ENCODE results near the gene TSKS.
"Not testable (repeated sequence)": the region's sequence is repeated elsewhere in the genome, so short reads cannot be mapped to it uniquely, and the experiment has no call there.

Gene TSKS

GRCh38 chr19:49739098-49739497 lies 24.0 kb downstream of the TSKS start:
- Mint-ChIP-seq H3K27ac (no peak overlapping the region), H3K4me1 (no peaks in the 10 kb centered on the region), H3K36me3 (ENCODE audit: low read depth) (no peaks in the 10 kb centered on the region), H3K27me3 (ENCODE audit: low read depth) (no peaks in the 10 kb centered on the region), H3K9me3 (no peaks in the 10 kb centered on the region), H3K4me3 (no peak overlapping the region)
- TF ChIP-seq CTCF (IDR thresholded peaks at IDR 0.05; ENCODE audit: unreplicated experiment in 3 of 3), result no peak

GRCh38 chr19:49738268-49738667 lies 24.8 kb downstream of the TSKS start:
- H3K27me3 Mint-ChIP-seq (ENCODE audit: low read depth), result no peaks in the 10 kb centered on the region
- no peaks in the 10 kb centered on the region for H3K36me3 Mint-ChIP-seq (ENCODE audit: low read depth)
- no peaks in the 10 kb centered on the region for H3K9me3 Mint-ChIP-seq
- TF ChIP-seq CTCF (IDR thresholded peaks at IDR 0.05; ENCODE audit: unreplicated experiment in 3 of 3), result no peak
- H3K4me1 Mint-ChIP-seq, result no peaks in the 10 kb centered on the region
- no peak overlapping the region for H3K27ac Mint-ChIP-seq
- no peak overlapping the region for H3K4me3 Mint-ChIP-seq

- H3K36me3 Mint-ChIP-seq (ENCODE audit: low read depth), result no peaks in the 10 kb centered on the region
- H3K27ac Mint-ChIP-seq, result peak overlapping the region in 2 of 3 experiments; percentile 74 to 76
- peaks cover 2% of the 10 kb centered on the region for H3K9me3 Mint-ChIP-seq
- no peaks in the 10 kb centered on the region for H3K27me3 Mint-ChIP-seq (ENCODE audit: low read depth)
- TF ChIP-seq CTCF (IDR thresholded peaks at IDR 0.05; ENCODE audit: unreplicated experiment in 3 of 3), result no peak
- H3K4me1 Mint-ChIP-seq, result peaks cover 28% of the 10 kb centered on the region
- H3K4me3 Mint-ChIP-seq, result no peak overlapping the region
Measured at GRCh38 chr19:49730166-49730565, 32.9 kb downstream of the TSKS start.

DNA sequence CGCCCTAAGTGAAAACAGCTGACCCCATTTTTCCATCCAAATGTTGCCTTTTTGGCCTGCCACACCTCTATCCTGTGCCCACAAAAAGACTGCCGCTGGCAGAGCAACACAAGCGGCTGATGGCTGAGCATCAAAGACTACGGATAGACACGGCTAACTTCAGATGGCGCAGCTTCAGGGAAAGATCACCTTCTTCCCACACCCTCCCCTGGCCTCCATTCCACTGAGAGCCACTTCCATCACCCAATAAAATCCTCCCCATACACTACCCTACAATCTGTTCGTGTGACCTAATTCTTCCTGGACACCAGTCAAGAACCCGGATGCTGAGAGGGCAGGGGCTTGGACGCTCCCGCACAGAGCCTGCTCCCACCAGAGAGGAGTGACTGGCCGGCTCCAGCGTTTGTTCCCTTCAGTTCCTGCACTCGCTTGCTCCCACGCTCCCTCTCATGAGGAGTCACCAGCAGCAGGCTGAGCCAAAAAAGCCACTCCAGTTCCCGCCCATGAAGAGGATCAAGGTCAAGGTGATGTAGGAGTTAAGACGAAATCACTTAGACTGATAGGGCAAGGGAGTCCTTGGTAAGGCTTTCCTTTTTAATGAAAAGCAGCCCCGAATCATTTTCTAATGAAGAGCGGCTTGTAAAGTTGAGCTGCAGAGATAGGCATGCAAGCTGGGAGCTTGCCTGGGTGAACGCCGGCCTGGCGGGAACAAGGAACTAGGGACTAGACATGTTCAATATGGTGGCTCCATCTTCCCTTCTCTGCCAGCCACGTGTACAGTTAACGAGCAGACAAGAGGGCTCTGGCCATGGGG lies 35.7 kb downstream of the TSKS start:
- Mint-ChIP-seq H3K27ac (peak overlapping the region; percentile 91 to 100 (median 98)), H3K36me3 (ENCODE audit: low read depth) (no peaks in the 10 kb centered on the region), H3K4me1 (peaks cover 28% of the 10 kb centered on the region), H3K4me3 (peak overlapping the region in 2 of 3 experiments; percentile 62 to 68), H3K9me3 (peaks cover 2% of the 10 kb centered on the region), H3K27me3 (ENCODE audit: low read depth) (no peaks in the 10 kb centered on the region)
- no peak for TF ChIP-seq CTCF (IDR thresholded peaks at IDR 0.05; ENCODE audit: unreplicated experiment in 3 of 3)

DNA sequence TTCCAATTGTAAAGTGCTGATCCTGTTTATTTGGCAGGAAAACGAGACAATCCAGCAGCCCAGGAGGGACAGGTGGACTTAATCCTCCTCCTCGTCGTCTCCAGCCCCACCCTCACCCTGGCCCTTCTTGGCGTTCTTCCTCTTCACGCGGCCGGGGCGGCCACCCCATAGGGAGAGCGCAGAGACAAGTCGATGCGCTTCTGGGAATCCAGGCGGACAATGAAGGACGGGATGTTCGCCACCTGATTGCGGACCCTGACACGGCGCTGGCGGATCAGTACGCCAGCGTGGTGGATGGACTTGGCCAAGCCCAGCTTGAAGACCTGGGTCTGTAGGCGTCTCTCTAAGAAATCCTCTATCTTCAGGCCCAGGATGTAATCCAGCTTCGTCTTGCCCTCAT lies 43.7 kb downstream of the TSKS start:
- H3K27ac Mint-ChIP-seq, result peak overlapping the region in 2 of 3 experiments; percentile 79 to 93
- H3K27me3 Mint-ChIP-seq (ENCODE audit: low read depth); H3K9me3 Mint-ChIP-seq; H3K36me3 Mint-ChIP-seq (ENCODE audit: low read depth): not testable (repeated sequence)
- peak overlapping the region in 1 of 3 experiments; percentile 63 for H3K4me3 Mint-ChIP-seq
- H3K4me1 Mint-ChIP-seq, result peaks cover 16% of the 10 kb centered on the region

DNA sequence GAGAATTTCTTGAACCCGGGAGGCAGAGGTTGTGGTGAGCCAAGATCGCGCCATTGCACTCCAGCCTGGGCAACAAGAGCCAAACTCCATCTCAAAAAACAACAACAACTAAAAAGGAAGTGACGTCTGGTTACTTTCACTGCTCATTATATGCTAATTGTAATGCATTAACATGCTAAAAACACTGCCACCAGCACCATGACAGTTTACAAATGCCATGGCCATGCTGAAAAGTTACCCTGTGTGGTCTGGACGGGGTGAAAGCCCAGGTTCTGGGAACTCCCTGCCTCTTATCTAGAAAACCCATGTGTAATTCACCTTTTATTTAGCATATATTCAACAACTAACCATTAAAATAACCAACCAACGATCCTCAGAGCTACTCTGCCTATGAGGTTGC lies 44.1 kb downstream of the TSKS start:
- H3K27me3 Mint-ChIP-seq (ENCODE audit: low read depth), result no peaks in the 10 kb centered on the region
- peak overlapping the region; percentile 27 to 63 (median 56) for H3K4me3 Mint-ChIP-seq
- peaks cover 4% of the 10 kb centered on the region for H3K36me3 Mint-ChIP-seq (ENCODE audit: low read depth)
- TF ChIP-seq CTCF (IDR thresholded peaks at IDR 0.05; ENCODE audit: unreplicated experiment in 3 of 3), result no peak
- peak overlapping the region in 2 of 3 experiments; percentile 79 to 93 for H3K27ac Mint-ChIP-seq
- H3K4me1 Mint-ChIP-seq, result peaks cover 16% of the 10 kb centered on the region
- no peaks in the 10 kb centered on the region for H3K9me3 Mint-ChIP-seq

Measured in nephron (organoid).